B cell (primary cell): ENCODE results near the gene WDR18.

ENCODE experiments used
- EZH2 ChIP-seq: IDR thresholded peaks from 2 replicates; pipeline ENCODE4 v1.6.1; 2012; ENCODE audit warnings: borderline replicate concordance, low read depth, mild to moderate bottlenecking, moderate library complexity, low read length; ENCODE audit not compliant: insufficient read depth, poor library complexity, severe bottlenecking
- TF ChIP-seq, protein P1 (sequence below): fragments of 200-600 bp; IDR thresholded peaks from one replicate; pipeline ENCODE4 v1.8.0; 2022; ENCODE audit warnings: antibody characterized with exemption, mild to moderate bottlenecking

DNA sequence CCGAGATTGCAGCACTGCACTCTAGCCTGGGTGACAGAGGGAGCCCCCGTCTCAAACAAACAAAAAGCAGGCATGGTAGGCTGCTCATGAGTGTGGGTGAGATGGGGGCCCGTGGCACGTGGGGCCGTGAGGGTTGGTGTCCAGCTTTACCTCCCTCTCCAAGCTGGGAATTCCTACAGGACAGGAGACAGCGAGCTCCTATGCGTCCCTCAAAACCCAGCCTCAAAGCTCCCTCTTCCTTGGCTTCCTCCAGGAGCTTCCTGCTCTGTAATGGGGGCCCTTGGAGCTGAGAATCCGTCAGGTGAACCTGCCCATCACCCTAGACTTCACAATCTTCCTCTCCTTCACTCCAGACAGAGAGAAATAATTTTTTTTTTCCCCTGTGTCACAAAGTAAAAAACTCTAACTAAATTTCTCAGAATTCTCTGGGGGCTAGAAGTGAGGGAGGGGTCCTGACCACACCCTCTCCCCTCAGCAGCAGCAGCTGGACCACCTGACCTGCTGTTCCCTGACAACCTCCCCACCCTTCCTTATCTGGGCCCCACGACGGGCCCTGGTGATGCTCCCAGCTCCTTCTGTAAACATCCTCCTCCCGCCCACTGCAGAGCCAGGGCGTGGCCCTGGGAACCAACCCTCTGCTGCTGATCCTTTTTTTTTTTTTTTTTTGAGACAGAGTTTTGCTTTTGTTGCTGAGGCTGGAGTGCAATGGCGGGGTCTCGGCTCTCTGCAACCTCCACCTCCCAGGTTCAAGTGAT lies 22.1 kb upstream of the WDR18 start:
- TF ChIP-seq, protein P1, sequence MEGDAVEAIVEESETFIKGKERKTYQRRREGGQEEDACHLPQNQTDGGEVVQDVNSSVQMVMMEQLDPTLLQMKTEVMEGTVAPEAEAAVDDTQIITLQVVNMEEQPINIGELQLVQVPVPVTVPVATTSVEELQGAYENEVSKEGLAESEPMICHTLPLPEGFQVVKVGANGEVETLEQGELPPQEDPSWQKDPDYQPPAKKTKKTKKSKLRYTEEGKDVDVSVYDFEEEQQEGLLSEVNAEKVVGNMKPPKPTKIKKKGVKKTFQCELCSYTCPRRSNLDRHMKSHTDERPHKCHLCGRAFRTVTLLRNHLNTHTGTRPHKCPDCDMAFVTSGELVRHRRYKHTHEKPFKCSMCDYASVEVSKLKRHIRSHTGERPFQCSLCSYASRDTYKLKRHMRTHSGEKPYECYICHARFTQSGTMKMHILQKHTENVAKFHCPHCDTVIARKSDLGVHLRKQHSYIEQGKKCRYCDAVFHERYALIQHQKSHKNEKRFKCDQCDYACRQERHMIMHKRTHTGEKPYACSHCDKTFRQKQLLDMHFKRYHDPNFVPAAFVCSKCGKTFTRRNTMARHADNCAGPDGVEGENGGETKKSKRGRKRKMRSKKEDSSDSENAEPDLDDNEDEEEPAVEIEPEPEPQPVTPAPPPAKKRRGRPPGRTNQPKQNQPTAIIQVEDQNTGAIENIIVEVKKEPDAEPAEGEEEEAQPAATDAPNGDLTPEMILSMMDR = no peak
- TF ChIP-seq EZH2 = no peak
